ENCODE results near the gene IQSEC2.

The IQSEC2 gene

DNA sequence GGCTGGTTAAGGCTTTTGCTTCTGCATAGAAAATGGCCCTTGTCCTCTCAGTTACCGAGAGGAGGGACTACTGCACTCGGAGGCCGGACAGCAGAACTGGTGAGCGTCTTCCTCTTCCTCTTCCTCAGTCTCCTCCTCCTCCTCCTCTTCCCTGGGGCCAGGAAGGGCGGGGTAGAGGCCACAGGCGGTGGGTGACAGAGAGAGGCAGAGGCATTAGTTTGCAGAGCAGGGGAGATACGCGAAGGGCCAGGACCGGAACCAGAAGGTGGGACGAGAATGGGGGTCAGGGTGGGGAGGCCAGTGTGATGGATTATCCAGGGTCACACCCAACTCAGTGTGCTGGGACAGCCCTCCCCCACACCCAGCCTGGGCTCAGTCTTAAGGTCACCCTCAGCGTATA is 14.5 kb downstream of the IQSEC2 start:
- no peak for DNase-seq

DNA sequence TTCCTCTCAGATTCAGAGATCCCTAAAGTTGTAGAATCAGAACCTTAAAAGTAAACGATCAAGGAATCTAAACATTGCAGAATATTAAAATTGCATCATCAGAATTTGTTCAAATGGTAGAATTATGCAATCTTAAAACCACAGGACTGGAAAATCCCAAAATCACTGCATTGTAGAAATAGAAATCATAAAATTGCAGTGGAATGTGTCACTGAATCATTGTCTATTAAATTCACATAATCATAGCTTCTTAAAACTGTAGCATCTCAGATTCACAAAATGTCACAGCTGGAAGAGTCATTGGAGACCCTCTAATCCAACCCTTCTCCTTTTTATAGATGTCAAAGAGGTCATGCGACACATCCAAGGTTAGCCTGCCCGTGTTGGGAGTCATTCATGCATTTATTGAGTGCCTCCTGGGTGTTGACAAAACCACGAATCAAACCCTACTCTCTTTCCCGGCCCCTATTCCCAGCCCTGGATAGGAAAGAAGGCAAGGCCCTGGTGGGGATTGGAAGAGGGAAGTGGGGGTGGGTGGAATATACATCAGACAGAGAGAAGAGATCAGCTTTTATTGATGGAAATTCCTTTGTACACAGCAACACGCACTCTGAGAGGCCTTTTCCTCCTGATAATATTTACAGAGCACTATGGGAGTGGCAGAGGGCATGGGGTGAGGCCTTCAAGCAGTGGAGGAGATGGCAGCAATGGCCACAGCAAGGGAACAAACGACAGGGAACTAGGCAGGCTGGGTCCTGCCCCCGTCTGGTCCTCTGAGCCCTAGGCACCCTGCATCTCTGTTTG is 15.4 kb downstream of the IQSEC2 start:
- no peak for DNase-seq

DNA sequence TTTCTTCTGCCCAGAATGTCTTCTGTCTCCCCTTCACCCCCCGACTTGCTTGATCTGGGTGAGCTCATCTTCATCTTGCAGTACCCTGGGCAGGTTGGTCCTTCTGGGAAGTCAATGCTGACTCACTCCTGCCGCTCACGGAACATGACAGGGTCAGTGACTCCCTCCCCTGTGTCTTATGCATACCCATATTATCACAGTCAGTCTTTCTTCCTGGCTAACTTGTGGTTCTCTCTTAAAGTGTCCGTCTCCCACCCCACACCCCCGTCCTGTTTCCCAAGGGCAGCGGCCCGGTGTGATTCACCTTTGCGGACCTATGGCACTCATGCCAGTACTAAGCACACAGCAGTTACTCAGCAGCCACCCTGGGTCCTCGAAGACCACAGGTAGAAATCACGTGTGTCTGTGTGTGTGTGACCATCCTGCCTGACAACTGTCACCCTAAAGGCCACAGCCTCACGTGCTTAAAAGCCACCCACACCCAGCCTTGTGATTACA is 17.7 kb downstream of the IQSEC2 start:
- DNase-seq: no peak

DNA sequence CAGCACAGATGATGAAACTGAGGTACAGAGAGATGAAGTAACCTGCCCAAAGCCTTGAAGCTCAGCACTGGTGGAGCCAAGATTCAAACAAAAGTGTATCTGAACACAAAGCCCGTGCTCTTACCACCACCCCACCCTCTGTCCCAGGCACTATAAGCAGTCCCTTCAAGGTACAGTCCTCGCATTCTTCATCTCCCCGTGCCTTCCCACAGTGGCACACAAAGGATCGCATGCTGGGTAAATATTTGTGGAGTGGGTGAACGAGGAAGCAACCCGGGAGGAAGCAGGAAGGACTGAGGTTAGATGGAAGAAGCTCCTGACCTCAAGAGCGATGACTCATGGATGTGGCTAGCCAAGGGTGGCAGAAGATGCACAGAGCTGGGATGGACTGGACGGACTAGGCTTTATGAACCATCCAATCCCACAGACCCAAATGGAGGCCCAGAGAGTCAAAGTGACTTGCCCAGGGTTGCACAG is 18.4 kb downstream of the IQSEC2 start:
- DNase-seq: no peak

DNA sequence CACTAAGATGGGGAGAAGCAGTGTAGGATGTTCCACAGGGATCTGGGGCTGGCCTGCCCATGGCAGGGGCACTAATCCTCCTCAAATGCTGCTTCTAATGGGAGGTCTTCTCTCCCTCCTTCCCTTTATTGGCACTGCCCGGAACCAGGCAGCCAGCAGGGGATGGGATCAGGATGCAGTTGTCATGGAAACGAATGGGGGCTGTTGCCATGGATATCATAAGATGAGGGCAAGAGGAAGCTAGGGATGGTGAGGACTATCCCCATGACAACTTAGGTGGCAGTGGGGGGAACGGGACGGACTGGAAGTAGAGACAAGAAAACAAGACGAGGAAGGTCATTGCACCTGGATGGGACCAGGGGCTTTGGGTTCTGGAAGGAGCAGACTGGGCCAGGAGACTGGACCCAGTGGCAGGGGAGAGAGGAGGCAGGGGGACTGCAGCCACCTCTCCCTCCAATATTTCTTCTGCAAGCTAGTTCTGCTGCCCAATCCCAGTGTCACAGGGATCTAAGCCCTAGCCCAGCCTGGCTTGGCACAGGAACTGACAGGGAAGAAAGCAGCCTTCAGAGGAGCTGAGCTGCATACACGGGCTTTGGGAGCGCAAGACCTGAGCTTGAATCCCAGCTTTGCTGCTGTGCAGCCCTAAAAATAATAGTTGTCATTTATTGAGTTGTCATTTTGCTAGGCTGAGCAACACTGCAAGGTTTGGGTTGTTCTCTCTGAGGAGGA is 19.0 kb downstream of the IQSEC2 start:
- no peak for DNase-seq

DNA sequence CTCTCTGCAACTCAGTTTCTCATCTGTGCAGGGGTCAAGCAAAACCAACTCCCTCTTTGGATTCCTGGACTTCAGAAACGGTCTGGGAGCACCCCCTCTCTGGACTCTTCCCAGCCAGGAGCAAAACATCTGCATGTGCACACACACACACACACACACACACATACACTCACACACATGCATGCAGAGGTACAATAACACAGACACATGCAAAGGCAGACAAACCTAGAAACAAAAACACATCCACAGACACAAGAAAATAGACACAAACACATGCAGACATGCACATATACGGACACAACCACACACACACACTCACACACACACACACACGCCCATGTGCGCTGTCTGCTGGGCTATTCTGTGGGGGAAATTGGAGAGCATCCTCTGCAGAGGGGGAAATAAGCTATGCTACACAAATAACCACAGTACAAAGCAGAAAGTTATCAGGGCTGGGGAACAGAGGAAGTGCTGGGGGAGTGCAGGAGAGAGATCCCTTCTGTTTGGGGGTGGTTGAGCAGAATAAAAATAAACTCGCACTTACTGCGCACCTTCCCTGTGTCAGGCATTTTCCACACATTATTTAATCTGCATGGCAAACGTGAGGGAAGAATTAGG is 19.9 kb downstream of the IQSEC2 start:
- DNase-seq: no peak

DNA sequence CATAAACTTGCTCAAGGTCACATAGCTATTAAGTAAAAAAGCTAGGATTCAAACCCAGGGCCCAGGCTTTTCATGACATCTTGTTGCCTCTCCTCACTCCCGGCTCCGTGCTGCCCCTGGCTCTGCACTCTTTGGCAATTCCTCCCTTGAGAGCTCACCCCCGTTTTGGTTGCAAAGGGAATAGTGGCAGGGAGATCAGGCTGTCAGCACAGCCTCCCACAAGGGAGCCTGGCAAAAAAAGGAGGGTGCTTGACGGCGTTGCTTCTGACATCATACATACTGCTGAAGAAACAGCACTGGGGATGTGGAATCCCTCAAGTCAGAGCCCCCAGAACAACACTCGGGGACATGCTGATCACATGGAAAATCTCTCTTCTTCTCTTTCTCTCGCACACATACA is 20.5 kb downstream of the IQSEC2 start:
- no peak for DNase-seq

DNA sequence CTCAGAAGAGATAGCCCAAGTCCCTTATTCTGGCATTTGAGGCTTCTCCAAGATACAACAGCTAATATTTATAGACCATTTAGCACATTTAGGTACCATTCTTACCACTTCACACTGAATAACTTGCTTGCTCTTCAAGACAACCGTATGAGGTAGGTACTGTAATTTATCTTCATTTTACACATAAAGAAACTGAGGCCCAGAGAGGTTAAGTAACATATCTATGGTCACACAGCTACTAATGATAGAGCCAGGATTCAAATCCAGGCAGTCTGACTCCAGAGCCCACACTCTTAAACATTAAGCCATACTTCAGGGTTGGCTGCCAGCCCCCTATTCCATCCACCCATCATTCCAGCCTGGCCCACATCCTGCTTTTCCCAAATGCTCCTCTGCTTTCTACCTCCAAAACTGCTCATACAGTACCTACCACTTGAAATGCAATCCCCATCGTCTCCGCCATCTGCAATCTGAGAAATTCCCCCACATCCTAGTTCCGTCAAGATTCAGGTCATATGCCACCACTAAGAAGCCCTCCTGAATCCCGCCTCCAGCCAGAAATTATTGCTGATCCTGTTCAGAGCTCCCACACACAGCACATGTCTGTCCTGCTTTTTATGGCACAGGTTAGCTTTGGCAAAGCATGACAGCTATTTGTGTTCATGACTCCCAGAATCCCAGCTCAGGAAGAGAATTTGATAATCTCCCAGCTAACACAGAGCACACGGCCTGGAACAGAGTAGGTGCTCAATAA is 23.5 kb downstream of the IQSEC2 start:
- DNase-seq: no peak

DNA sequence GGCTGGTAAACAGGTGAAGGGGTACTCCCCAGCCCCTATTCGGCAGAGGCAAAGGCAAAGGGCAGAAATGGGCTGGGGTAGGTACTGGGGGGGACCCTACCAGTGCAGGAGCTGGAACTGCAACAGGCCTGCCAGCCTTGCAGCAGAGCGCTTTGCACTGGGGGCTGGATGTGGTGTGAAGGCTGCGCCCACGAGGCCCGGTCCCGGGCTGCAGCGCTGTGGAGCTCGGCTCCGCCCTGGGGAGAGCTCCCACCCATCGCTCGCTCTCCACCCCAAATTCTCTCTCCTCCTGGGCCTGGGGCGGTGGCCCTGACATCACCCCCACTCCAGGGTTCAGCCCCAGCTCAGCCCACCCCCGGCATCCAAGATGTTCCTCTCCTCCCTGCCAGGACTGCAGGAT is 24.2 kb downstream of the IQSEC2 start:
- DNase-seq: no peak

DNA sequence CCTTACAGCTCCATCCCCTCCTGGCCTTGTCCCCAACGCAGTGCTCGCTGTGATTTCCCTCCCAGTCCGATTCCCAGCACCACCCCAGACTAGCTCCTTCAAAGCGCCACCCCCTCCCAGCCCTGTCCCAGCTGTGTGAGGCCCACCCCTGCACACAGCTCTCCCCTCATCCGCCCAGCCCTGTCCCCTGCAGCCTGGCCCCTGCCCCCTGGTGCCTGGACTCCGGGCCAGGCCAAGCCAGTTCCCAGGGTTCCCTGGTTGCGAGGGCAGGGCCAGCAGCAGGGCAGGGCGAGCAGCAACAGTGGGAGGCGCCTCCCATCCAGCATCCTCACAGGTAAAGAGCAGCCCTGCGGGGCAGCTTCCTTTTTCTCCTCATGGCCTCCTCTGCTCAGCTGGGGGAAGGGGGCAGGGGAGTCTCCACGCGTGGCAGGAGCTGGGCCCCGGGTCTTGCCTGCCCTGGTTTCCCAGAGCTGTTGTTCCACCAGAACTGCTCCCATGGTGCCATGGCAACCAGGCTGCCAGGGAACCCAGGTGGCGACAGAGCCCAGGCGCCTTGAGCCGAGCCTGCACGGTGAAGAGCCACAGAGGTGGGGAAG is 24.8 kb downstream of the IQSEC2 start:
- no peak for DNase-seq

DNA sequence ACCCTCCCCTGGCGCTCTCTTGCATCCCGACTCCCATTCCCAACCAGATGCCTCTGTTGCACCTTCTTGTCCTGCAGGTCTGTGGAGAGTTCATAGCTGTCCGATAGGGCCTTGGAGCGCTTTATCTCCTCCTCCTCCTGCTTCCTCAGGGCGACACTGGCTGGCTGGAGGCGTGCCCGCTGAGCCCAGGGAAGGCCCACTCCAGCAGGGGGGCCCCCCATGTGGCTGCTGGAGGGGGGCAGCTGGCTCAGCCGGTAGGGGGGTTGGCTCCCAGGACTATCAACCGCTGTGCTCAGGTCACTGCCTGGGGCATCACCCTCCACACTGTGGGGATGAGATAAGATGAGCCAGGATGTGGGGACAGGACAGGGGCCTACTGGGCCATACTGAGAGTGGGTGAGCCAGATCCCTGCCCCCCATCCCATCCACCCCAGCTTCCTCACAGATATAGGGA is 25.6 kb downstream of the IQSEC2 start:
- no peak for DNase-seq

DNA sequence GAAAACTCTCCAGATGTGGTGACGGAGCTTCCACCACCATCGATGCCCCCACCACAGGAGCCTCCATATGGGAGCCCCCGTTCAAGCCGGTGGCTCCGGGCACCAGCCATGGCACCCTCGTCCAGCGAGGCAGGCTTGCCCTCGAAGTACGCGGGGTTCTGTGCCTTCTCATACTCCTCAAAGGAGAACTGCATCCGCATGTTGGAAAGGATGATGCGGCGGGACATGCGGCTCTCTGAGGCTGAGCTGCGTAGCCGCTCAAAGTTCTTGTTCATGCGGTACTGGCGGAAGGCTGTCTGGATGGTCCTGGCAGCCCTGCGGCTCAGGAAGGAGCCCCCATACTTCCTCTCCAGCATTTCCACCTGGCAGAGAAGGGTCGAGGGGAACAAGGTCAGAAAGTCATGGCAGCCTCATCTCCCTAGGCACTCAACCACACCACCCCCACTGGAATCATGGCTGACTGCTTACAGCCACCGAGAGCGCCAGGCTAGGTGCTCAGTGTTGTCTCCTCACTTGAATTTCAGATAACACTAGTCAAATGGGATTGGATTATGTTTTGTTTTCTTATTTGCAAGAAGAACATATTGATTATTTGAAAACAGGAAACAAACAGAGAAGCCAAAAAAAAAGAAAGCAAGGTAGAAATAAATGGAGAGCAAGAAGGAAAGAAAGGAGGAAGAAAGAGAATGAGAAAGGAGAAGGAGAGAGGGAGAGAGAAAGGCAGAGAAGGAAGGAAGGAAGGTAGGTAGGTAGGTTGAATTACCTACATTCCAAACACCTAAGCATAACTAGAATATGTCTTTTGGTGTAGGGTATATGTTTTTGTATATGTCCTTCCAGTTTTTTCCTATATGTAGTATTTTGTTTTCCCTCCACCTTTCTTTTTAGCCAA is 26.6 kb downstream of the IQSEC2 start:
- DNase-seq: no peak

DNA sequence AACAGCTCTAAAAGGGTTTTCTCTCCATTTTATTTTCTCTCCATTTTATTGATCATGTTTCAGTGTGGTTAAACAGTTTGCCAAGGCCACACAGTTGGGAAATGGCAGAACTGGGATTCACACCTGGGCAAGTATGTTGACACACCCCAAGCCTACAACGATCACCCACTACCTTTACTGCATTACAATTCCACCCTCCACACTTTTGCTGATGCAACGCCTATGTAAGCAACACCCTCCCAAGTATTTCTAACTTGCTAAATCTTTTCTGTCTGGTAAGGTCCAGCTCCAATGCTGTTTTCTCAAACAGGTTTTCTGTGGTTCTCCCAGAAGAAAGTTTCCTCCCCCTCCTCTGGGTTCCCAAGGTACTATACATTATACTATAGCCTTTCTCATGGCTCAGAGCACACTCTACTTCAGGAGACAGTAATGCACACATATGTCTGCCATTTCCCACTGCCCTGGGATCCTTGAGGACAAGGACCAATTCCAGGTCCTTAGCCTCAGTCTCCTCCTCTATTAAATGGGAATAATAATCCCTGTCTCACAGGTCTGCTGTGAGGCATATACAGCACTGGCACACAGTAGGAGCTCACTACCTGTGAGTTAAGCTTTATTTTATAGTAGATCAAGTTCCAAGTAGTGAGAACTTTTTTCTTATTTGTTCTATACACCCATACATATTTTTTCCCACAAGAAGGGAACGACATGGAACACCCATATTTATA is 27.9 kb downstream of the IQSEC2 start:
- DNase-seq: no peak

DNA sequence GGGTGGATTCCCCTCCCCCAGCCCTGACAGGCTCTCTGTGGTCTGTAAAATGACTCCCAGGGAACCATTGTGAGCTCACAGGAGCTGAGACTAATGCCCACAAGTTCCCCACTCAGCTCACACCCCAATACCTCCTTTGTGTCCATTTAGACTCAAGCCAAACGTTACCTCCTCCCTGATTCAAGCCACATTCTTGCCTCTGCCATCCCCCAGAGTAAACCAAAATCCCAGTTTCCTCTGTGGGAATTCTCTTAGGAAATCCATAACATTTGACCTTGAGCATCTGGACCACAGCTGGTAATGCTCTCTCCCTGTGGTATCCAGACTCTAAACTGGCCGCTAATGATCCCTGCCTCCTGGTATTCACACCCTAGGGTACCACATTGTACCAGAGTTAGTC is 30.1 kb downstream of the IQSEC2 start:
- DNase-seq: no peak

DNA sequence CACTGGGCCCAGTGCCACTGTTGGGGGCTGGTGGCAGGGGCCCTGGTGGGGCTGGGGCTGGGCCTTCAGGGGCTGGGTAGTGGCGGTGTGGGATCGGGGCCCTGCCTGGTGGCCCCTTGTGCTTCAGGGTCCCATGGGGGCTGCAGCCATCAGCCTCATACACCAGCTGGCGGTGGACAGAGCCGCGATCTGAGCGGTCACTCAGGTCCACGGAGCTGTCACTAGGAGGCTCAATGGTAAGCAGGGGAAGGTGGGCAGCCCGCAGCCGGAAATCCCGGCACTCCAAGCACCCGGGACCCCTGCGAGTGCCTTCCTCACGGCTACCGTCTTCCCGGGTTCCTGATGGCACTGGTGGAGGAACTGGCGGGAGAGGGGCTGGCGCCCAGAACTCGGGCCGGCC is 30.8 kb downstream of the IQSEC2 start:
- no peak for DNase-seq

DNA sequence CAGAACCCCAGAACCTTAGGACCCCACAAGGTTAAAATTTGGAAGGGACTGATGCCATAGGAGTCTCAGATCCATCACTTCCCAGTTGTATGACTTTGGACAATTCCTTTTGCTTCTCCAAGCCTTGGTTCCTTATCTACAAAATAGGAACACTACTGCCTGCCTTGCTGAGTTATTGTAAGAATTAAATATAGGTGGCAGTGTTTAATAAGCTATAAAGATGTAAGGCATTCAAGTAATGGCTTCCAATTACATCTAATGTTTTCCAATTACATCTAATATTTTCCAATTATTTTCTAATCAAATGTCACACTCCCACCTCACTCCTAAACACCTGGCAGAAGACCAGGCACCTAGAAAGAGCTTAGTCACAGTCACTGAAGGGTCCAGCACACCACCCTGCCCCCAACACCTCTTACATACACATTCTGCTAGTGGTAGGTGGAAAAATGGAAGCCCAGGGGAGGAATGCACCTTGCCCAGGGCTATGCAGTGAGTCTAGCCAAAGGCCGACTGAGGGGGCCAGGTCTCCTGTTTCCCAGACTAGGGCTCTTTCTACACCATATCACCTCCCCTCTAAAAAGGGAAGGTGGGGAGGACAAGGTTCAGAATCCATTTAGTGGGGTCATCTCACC is 31.9 kb downstream of the IQSEC2 start:
- DNase-seq: no peak

DNA sequence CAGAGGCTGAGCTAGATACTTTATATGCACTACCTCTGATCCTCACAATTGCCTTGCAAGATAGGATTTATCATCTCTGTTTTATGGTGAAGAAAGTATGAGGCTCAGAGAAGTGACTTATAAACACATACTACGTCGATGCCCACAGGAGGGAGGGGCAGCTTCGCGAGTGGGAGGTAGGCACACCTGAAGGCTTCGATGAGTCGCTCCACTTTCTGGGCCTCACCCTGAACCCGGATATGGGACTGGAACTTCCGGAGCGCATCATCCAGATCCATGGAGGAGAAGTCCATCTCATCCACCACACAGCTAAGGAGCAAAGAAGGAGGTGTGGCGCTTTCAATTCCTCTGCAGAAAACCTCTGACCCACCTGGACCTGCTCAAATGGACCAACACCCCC is 33.5 kb downstream of the IQSEC2 start:
- no peak for DNase-seq

DNA sequence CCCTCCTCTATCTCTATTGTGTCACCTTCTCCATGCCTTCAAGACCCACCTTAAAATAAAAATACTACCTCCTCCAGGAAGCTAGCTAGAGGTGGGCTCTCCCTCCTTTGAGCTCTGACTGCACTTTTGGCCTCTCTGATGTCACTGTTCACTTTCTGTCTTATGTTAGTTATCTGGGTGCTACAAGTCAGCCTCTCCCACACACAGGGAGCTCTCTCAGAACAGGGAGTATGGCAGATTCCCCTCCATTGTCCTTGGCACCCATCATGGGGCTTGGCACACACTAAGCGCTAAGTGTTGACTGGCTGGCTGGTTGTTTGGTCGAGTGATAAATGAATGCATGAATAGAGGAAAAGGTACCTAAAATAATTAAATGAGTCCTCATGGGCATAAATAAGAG is 35.2 kb downstream of the IQSEC2 start:
- no peak for DNase-seq

DNA sequence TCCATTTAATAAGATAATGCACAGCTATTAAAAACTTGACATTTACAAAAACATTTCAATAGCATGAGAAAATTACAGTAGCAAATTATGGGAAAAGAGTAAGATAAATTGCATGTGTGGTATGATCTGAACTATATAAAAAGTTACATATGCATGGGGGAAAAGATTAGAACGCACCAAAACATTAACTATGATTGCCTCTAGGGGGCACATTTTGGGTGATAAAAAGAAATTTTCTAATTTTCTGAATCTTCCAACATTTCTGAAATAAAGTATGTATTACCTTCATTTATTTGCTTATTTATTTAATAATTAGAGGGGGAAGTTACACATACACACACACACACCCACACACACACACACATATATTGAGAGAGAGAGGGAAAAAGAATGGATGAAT is 36.8 kb downstream of the IQSEC2 start:
- DNase-seq: no peak

DNA sequence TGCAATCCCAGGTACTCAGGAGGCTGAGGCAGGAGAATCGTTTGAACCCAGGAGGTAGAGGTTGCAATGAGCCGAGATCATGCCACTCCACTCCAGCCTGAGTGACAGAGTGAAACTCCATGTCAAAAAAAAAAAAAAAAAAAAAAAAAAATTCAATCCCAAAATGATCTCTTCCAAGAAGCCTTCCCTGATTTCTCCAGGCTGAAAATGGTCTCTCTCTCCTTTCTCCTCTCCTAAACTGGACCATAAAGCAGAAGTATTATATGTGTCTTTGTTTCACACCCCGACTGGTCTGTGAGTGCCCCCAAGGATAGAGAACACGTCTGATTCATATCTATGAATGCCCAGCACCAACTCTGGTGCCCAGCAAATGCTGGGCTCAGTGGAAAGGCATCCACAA is 39.1 kb downstream of the IQSEC2 start:
- DNase-seq: no peak
